D721Med (cell line): ENCODE data around the gene OPRM1.

Experiments used
- DNase-seq: peaks from one replicate; pipeline ENCODE4 v3.0.0; 2011; ENCODE audit warnings: low spot score; ENCODE audit not compliant: insufficient read length
- FAIRE-seq: peaks from 2 replicates; lab custom pipeline; 2011; peaks lifted over from hg19 to GRCh38; lab: Jason Lieb, UNC
- CTCF ChIP-seq: IDR thresholded peaks from 2 replicates; pipeline ENCODE4 v1.5.1; 2012; ENCODE audit warnings: mild to moderate bottlenecking, control low read depth; ENCODE audit not compliant: insufficient read depth; ENCODE audit errors: missing control alignments

The OPRM1 gene

GRCh38 chr6:154080461-154081189 is 41.6 kb downstream of the OPRM1 start:
- no peak for DNase-seq
- FAIRE-seq = no peak
- TF ChIP-seq CTCF = no peak

DNA sequence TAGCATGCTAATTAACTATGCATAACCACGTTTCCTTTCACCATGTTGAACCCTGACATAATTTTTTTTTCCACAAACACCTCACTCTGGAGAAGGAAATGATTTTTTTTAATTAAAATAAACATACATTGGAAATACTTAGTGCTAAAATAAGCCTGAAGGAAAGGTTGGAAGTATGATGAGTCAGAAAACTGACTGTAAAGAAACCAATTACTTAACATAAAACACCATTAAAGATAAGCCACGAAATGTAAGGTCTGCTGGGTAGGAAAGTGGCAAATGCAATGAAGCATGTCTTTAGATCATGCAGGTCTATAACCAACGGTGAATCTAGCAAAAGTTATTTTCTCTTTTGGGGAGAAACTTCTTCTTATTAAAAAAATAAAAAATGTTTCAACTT is 47.5 kb downstream of the OPRM1 start:
- DNase-seq (no peak), FAIRE-seq (no peak)
- TF ChIP-seq CTCF = no peak

DNA sequence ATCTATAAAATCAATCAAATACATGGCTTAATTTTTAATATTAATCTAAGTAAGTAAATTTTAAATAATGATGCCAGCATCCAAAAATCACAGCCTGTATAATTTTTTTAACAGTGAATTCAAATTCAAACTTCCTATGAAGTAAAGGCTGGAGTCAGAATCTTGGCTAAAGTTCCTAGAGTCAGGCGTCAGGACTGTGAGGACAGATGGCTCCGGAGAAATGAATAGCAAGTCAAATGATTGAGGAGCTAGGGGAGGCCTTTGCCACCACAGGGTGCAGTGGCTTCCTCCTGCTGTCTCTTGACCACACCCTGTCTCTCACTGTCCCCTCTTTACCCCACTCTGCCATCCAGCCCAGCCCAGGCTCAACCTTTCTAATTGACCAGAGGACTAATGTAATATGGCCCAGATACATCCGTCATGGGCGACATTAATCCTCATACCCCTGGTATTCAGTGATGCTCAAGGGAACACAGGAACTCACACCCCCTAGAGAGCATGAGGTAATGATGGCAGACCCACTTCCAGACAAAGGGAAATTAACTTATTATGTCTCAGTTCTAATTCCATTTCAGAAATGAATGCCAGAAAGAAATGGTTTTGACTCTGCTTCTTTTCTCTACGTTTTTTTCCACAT is 53.4 kb downstream of the OPRM1 start:
- no peak for FAIRE-seq
- TF ChIP-seq CTCF = no peak
- DNase-seq = no peak

DNA sequence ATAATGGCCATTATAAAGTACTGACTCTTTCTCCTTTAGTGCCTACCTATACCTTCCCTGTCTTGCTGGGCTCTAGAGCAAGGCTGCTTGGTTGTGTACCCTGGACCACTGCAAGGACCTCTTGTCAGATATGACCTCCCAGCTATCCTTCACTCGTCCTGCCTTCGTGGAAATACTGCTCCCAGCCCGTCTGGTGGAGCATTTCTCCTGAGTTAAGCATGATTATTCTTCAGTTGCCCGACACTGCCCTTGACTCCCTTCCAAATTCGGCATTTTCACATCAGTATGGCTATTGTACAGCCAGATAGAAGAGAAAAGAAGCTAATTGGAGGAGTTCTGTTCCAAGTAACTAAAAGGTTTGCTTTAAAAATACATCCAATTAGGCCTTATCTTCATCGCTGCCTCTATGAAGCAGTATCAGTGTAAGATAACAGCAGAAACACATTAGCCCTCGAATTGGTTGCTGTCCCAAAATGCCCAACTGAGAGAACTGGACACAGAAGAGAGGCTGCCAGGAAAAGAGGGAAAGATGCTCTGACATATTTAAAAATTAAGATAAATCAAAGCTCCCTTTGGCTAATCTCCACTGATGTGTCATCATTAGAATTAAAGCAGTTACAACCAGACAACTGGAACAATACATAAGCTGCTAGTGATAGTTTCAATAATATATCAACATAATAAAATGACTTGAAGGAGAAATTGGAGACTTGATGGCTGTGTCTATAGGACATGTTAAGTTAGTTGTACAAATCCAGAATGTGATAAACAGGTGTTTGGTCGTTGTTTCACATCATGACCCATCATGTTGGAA is 54.4 kb downstream of the OPRM1 start:
- TF ChIP-seq CTCF = no peak
- DNase-seq (no peak), FAIRE-seq (no peak)

DNA sequence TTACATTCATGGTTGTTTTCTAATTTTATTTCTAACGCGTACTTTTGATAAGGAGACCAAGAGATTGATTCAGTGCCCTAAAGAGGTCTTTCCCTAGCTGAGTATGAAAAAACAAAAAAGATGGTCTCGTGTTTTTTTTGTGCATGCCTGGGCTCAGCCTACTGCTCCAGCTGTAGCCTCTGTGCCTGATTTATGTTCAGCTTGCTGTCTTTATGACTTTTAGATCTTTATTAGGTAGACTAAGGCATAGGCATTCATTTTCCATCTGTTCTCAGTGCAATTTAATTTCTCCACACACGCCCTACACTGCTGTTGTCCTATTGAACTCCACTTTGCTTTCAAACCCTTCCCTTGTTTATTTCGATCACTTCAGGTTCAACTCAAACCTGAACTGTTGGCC is 56.5 kb downstream of the OPRM1 start:
- FAIRE-seq (no peak), DNase-seq (no peak)
- no peak for TF ChIP-seq CTCF

GRCh38 chr6:154096316-154096715 is 57.3 kb downstream of the OPRM1 start:
- no peak for FAIRE-seq
- no peak for TF ChIP-seq CTCF
- no peak for DNase-seq
